ENCODE results near the gene UBXN10.

UBXN10 gene

GRCh38 chr1:20234788-20235535 lies 49.1 kb downstream of the UBXN10 start:
- DNase-seq (ENCODE audit: low read depth in 3 of 3) = no peak

GRCh38 chr1:20237646-20238045 lies 51.8 kb downstream of the UBXN10 start:
- DNase-seq (ENCODE audit: low read depth in 3 of 3) = no peak

DNA sequence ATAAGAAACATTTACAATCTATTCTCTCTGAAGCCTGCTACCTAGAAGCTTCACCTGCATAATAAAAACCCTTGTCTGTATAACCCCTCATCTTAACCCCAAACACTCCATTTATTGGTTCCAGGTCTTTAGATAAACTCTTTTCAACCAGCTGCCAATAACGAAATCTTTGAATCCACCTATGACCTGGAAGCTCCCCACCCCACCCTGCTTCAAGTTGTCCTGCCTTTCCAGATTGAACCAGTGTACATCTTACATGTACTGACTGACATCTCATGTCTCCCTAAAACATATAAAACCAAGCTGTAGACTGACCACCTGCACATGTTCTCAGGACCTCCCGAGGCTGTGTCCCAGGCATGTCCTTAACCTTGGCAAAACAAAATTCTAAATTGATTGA lies 54.1 kb downstream of the UBXN10 start:
- DNase-seq (ENCODE audit: low read depth in 3 of 3) = no peak

DNA sequence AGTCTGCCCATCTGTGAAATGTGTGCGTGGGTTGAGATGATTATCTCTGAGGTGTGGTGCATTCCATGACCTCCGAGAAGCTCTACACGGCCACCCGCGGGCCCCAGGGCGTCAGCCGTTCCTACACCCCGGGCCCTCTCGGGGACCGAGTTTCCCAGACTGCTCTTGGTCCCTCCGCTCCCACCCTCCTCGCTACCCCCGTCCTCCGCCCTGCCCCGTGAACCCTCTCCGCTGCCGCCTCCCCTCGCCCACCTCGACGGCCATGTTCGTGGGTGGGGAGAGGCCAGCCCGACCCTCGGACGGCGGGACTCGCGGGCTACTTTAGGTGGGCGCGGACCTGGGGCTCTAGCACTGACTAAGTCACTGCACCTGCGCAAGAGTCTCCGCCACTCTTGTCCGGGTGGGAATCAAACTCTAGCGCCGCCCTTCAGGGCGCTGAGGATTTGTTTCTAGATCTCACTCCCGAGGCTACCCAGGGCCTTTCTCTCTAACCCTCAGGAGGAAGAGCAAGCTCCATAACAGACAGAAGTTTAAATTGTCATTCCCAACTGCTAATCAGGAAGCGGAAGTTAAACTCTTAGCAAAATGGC lies 57.1 kb downstream of the UBXN10 start:
- no peak for DNase-seq (ENCODE audit: low read depth in 3 of 3)
